ENCODE results near the gene CHST2.

- TF ChIP-seq, protein P1, sequence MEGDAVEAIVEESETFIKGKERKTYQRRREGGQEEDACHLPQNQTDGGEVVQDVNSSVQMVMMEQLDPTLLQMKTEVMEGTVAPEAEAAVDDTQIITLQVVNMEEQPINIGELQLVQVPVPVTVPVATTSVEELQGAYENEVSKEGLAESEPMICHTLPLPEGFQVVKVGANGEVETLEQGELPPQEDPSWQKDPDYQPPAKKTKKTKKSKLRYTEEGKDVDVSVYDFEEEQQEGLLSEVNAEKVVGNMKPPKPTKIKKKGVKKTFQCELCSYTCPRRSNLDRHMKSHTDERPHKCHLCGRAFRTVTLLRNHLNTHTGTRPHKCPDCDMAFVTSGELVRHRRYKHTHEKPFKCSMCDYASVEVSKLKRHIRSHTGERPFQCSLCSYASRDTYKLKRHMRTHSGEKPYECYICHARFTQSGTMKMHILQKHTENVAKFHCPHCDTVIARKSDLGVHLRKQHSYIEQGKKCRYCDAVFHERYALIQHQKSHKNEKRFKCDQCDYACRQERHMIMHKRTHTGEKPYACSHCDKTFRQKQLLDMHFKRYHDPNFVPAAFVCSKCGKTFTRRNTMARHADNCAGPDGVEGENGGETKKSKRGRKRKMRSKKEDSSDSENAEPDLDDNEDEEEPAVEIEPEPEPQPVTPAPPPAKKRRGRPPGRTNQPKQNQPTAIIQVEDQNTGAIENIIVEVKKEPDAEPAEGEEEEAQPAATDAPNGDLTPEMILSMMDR (IDR thresholded peaks at IDR 0.05): no peak
- no peak for TF ChIP-seq POLR2AphosphoS5 (IDR thresholded peaks at IDR 0.05)
- no peak for TF ChIP-seq POLR2A (IDR thresholded peaks at IDR 0.05)
Observed at GRCh38 chr3:143158014-143158988, 38.7 kb downstream of the CHST2 start.

All from gastroesophageal sphincter (tissue), 3 donors.